GM21576 (cell line): ENCODE results near the gene SLC16A8.

ENCODE experiments used
- ATAC-seq: cut with Tn5 transposase; IDR thresholded peaks from one replicate; pipeline ENCODE4 v1.9.1; 2021; ENCODE audit warnings: mild to moderate bottlenecking, moderate library complexity; ENCODE audit not compliant: unreplicated experiment

Gene SLC16A8

GRCh38 chr22:38031491-38031890, 52.5 kb downstream of the SLC16A8 start:
- no peak for ATAC-seq

- no peak for ATAC-seq
These were observed 53.5 kb downstream of the SLC16A8 start for GRCh38 chr22:38030311-38031133.

- ATAC-seq, result no peak
These were observed 54.1 kb downstream of the SLC16A8 start for GRCh38 chr22:38029901-38030300.

GRCh38 chr22:38029370-38029769, 54.6 kb downstream of the SLC16A8 start:
- no peak for ATAC-seq

- ATAC-seq, result no peak
These were observed 55.4 kb downstream of the SLC16A8 start for GRCh38 chr22:38028344-38029130.
